Epithelial cell of proximal tubule (primary cell): ENCODE results near the gene MKS1. TPM values are rescaled to one million over a fixed set of nuclear protein-coding genes. Genes with fewer than 3 reads are reported as not detected.

Experiments
- DNase-seq: peaks from one replicate; pipeline ENCODE4 v3.0.0-alpha.2; 2011; ENCODE audit warnings: low read depth
- H3K4me3 ChIP-seq: 2 replicates; pipeline ENCODE4 v1.5.1; 2011; ENCODE audit warnings: low read depth, mild to moderate bottlenecking, low read length
- CTCF ChIP-seq: conservative IDR thresholded peaks from 2 replicates; pipeline ENCODE4 v1.5.1; 2012; ENCODE audit warnings: low read depth, mild to moderate bottlenecking, low read length
- total RNA-seq: library from RNA; depleted of rRNA; stranded (reverse); fragments of >200 nt; gene quantifications from 2 replicates; pipeline ENCODE4 v1.2.3, GENCODE V29; 2015

The MKS1 gene
- total RNA-seq, 1 donor from 2014 or later, result 16.1 TPM

GRCh38 chr17:58224315-58224714 lies 5.3 kb upstream of the MKS1 start:
- H3K4me3 ChIP-seq, result no peak overlapping the region
- no peak for TF ChIP-seq CTCF
- no peak for DNase-seq

DNA sequence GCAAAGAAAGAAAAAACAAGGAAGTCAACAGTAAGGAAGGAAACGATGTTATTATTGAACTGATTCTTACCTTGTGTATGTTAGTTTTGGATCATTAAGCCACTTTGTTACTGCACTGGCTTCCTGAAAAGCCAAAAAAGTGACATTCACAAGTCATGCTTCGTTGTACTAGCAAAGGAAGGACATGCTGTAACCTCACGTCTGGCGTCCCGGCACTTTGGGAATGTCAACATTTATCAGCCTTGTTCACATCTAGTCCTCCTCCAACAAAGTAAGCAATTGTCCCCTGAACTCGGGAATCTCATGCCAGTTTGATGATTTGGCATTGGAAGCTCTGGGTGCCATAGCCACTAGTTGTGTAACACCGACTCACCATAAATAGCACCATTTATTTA lies 731 bp upstream of the MKS1 start:
- DNase-seq, result no peak
- no peak for TF ChIP-seq CTCF
- H3K4me3 ChIP-seq, result peak overlapping the region; percentile 64

DNA sequence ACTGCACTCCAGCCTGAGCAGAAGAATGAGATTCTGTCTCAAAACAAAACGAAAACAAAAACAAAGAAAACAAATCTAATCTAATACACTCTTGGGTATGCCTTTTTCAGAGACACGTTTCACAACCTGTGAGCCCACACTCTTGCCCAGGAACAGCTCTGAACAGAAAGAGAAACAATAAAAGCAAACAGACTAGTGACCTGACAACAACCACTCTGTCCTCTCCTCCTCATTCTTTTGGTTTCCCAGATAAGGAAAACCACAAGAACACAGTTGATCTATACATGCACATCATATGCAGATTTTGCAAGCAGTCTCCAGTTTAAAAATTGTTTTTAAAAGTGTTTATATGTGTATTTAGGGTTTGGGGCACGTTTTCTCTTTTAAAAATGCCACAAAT lies 1.3 kb downstream of the MKS1 start:
- no peak overlapping the region for H3K4me3 ChIP-seq
- DNase-seq, result no peak
- TF ChIP-seq CTCF, result no peak

DNA sequence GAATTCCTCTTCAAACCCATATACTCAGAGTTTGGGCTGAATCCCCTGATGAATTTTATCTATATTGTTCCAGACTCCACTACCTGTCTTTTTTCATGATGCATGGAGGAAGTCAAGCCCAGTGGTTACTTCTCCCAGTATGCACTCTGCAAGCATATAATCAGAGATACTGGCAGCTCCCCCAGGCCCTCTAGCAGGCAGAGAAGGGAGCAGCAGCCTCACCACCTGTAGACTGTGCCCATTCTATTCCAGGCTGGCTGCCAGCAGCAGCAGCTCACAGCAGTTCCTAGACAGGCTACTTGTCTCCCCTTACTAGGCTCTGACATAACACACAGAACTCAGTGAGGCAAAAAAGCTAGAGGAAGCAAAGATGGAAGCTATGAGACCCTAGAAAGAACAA lies 3.4 kb downstream of the MKS1 start:
- TF ChIP-seq CTCF, result peak; percentile 18
- no peak overlapping the region for H3K4me3 ChIP-seq
- DNase-seq, result no peak

DNA sequence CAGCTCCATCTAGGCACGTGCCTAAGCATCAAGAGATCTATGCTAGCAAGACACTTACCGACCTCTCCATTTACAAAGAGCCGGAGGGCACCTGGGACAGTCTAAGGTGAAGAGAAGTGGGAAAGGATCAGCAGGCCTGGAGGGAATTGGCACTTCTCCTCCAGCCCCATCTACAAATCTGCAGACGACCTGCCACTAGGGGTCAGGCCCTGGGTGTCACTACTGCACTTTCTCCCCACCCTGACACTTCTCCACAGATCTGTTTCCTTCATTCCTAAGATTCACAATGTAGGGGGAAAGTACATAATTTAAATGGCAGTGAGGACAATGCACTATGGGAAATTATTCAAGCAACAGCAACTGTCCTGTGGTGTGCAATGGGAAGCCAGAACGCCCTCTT lies 8.1 kb downstream of the MKS1 start:
- no peak overlapping the region for H3K4me3 ChIP-seq
- TF ChIP-seq CTCF, result peak; percentile 20
- no peak for DNase-seq

GRCh38 chr17:58208344-58208743 lies 10.7 kb downstream of the MKS1 start:
- no peak overlapping the region for H3K4me3 ChIP-seq
- no peak for DNase-seq
- TF ChIP-seq CTCF, result no peak

DNA sequence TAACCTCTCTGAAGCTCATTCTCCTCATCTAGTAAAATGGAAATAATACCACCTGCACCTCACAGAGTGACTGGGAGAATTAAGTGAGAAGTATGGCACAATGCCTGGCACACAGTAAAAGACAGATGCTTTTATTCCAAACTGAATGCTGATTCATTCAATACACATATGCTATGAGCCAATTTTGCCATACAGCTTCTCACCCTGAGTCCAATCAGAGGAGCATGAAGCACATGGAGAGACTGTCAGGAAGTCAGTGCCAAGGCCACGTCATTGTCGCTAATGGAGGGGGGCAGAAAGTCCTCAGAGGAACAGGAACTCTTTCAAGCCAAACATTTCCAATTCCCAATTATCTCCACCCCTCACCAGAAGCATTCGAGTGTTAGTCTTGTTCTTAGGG lies 11.6 kb downstream of the MKS1 start:
- TF ChIP-seq CTCF, result no peak

More for the DNA sequence above, 11.6 kb downstream of the MKS1 start:
- H3K4me3 ChIP-seq, result no peak overlapping the region
- DNase-seq, result no peak
